ENCODE data around the gene EPB41L4B.
A peak's percentile ranks its signal among the peaks of the same experiment; 100 is the strongest.
"Not testable (repeated sequence)": the region's sequence is repeated elsewhere in the genome, so short reads cannot be mapped to it uniquely, and the experiment has no call there.

The EPB41L4B gene

GRCh38 chr9:109299891-109300290 lies 21.0 kb downstream of the EPB41L4B start:
- DNase-seq (ENCODE audit: low spot score), result no peak

GRCh38 chr9:109297899-109298298 lies 23.0 kb downstream of the EPB41L4B start:
- no peak for DNase-seq (ENCODE audit: low spot score)

- no peak for DNase-seq (ENCODE audit: low spot score)
Observed at GRCh38 chr9:109295221-109296130, 25.4 kb downstream of the EPB41L4B start.

GRCh38 chr9:109290385-109290784 lies 30.5 kb downstream of the EPB41L4B start:
- no peak for DNase-seq (ENCODE audit: low spot score)

- no peak for DNase-seq (ENCODE audit: low spot score)
Observed at GRCh38 chr9:109289931-109290330, 30.9 kb downstream of the EPB41L4B start.

GRCh38 chr9:109289186-109289585 lies 31.7 kb downstream of the EPB41L4B start:
- DNase-seq (ENCODE audit: low spot score), result no peak

GRCh38 chr9:109286981-109287380 lies 33.9 kb downstream of the EPB41L4B start:
- no peak for DNase-seq (ENCODE audit: low spot score)

- DNase-seq (ENCODE audit: low spot score), result no peak
Observed at GRCh38 chr9:109286571-109286977, 34.3 kb downstream of the EPB41L4B start.

- DNase-seq (ENCODE audit: low spot score), result not testable (repeated sequence)
Observed at GRCh38 chr9:109283672-109284071, 37.2 kb downstream of the EPB41L4B start.

- no peak for DNase-seq (ENCODE audit: low spot score)
Observed at GRCh38 chr9:109283012-109283411, 37.8 kb downstream of the EPB41L4B start.

GRCh38 chr9:109282302-109282701 lies 38.6 kb downstream of the EPB41L4B start:
- no peak for DNase-seq (ENCODE audit: low spot score)

- DNase-seq (ENCODE audit: low spot score), result no peak
Observed at GRCh38 chr9:109281518-109281917, 39.3 kb downstream of the EPB41L4B start.

- no peak for DNase-seq (ENCODE audit: low spot score)
Observed at GRCh38 chr9:109278848-109279247, 42.0 kb downstream of the EPB41L4B start.

- DNase-seq (ENCODE audit: low spot score), result peak; percentile 42
Observed at GRCh38 chr9:109278216-109278615, 42.6 kb downstream of the EPB41L4B start.

GRCh38 chr9:109277451-109277850 lies 43.4 kb downstream of the EPB41L4B start:
- no peak for DNase-seq (ENCODE audit: low spot score)

- no peak for DNase-seq (ENCODE audit: low spot score)
Observed at GRCh38 chr9:109276469-109277440, 44.1 kb downstream of the EPB41L4B start.

- no peak for DNase-seq (ENCODE audit: low spot score)
Observed at GRCh38 chr9:109274884-109275730, 45.8 kb downstream of the EPB41L4B start.

- DNase-seq (ENCODE audit: low spot score), result no peak
Observed at GRCh38 chr9:109273869-109274268, 47.0 kb downstream of the EPB41L4B start.

GRCh38 chr9:109272745-109273144 lies 48.1 kb downstream of the EPB41L4B start:
- no peak for DNase-seq (ENCODE audit: low spot score)

- no peak for DNase-seq (ENCODE audit: low spot score)
Observed at GRCh38 chr9:109272045-109272444, 48.8 kb downstream of the EPB41L4B start.

All from SK-N-DZ (cell line).